H9 (cell line): Measurements from ENCODE around the gene KCNJ16. TPM values are rescaled to one million over a fixed set of nuclear protein-coding genes. Genes with fewer than 3 reads are reported as not detected.

ENCODE experiments used
- DNase-seq: peaks from one replicate; pipeline ENCODE4 v3.0.0-alpha.2; 2017
- H2AFZ ChIP-seq: one replicate; pipeline ENCODE4 v1.6.1; 2013; ENCODE audit warnings: mild to moderate bottlenecking, low read length, control low read depth, moderate library complexity
- H2AK5ac ChIP-seq: 2 replicates; pipeline ENCODE4 v1.6.1; 2013; ENCODE audit warnings: low read length, control low read depth, mixed read lengths; ENCODE audit not compliant: insufficient read length
- H2BK120ac ChIP-seq: one replicate; pipeline ENCODE4 v1.6.1; 2013; ENCODE audit warnings: low read depth, mild to moderate bottlenecking, low read length, control low read depth, inconsistent platforms; ENCODE audit not compliant: poor library complexity, severe bottlenecking
- H2BK12ac ChIP-seq: 2 replicates; pipeline ENCODE4 v1.6.1; 2013; ENCODE audit warnings: low read length, control low read depth, mixed read lengths, low read depth; ENCODE audit not compliant: insufficient read length
- H2BK15ac ChIP-seq: 2 replicates; pipeline ENCODE4 v1.6.1; 2013; ENCODE audit warnings: low read depth, low read length, control low read depth
- H2BK20ac ChIP-seq: one replicate; pipeline ENCODE4 v1.6.1; 2013; ENCODE audit warnings: low read depth, mild to moderate bottlenecking, low read length, control low read depth, inconsistent platforms; ENCODE audit not compliant: poor library complexity, severe bottlenecking
- H2BK5ac ChIP-seq: 2 replicates; pipeline ENCODE4 v1.6.1; 2013; ENCODE audit warnings: low read length, control low read depth, mixed read lengths; ENCODE audit not compliant: insufficient read length
- H3K14ac ChIP-seq: 2 replicates; pipeline ENCODE4 v1.6.1; 2013; ENCODE audit warnings: low read length, control low read depth; ENCODE audit not compliant: insufficient read depth
- H3K18ac ChIP-seq: 2 replicates; pipeline ENCODE4 v1.6.1; 2013; ENCODE audit warnings: low read depth, mild to moderate bottlenecking, mixed read lengths, low read length, control low read depth; ENCODE audit not compliant: insufficient read length
- H3K23ac ChIP-seq: 2 replicates; pipeline ENCODE4 v1.6.1; 2013; ENCODE audit warnings: low read length, control low read depth, mixed read lengths, low read depth; ENCODE audit not compliant: insufficient read length
- H3K23me2 ChIP-seq: 2 replicates; pipeline ENCODE4 v1.6.1; 2013; ENCODE audit warnings: low read depth, mild to moderate bottlenecking, mixed read lengths, low read length, control low read depth; ENCODE audit not compliant: insufficient read length, poor library complexity, severe bottlenecking
- H3K27ac ChIP-seq: 2 replicates; pipeline ENCODE4 v1.5.1; 2013; ENCODE audit warnings: low read length, control low read depth, mixed read lengths, low read depth; ENCODE audit not compliant: insufficient read length
- H3K27me3 ChIP-seq: 2 replicates; pipeline ENCODE4 v1.6.1; 2013; ENCODE audit warnings: low read length, control low read depth, inconsistent platforms; ENCODE audit not compliant: insufficient read depth
- H3K4ac ChIP-seq: 2 replicates; pipeline ENCODE4 v1.6.1; 2013; ENCODE audit warnings: low read depth, mild to moderate bottlenecking, control low read depth, inconsistent platforms, low read length, moderate library complexity
- H3K4me1 ChIP-seq: 2 replicates; pipeline ENCODE4 v1.6.1; 2013; ENCODE audit warnings: low read length, control low read depth, inconsistent platforms; ENCODE audit not compliant: insufficient read depth
- H3K4me2 ChIP-seq: 2 replicates; pipeline ENCODE4 v1.6.1; 2013; ENCODE audit warnings: low read length, control low read depth, mixed read lengths; ENCODE audit not compliant: insufficient read length, insufficient read depth
- H3K56ac ChIP-seq: 2 replicates; pipeline ENCODE4 v1.6.1; 2013; ENCODE audit warnings: low read depth, mild to moderate bottlenecking, mixed read lengths, low read length, control low read depth; ENCODE audit not compliant: insufficient read length
- H3K79me1 ChIP-seq: 2 replicates; pipeline ENCODE4 v1.6.1; 2013; ENCODE audit warnings: low read depth, mild to moderate bottlenecking, moderate library complexity, low read length, control low read depth, inconsistent platforms; ENCODE audit not compliant: insufficient read depth, poor library complexity, severe bottlenecking
- H3K79me2 ChIP-seq: 2 replicates; pipeline ENCODE4 v1.6.1; 2013; ENCODE audit warnings: low read length, control low read depth, inconsistent platforms; ENCODE audit not compliant: insufficient read depth
- H3K9ac ChIP-seq: 2 replicates; pipeline ENCODE4 v1.6.1; 2013; ENCODE audit warnings: low read length, control low read depth, mixed read lengths; ENCODE audit not compliant: insufficient read length; ENCODE audit errors: extremely low read depth
- H3K9me3 ChIP-seq: one replicate; pipeline ENCODE4 v1.6.1; 2013; ENCODE audit warnings: low read depth, low read length, inconsistent platforms; ENCODE audit not compliant: control insufficient read depth
- H3T11ph ChIP-seq: one replicate; pipeline ENCODE4 v1.6.1; 2013; ENCODE audit warnings: mild to moderate bottlenecking, low read length, control low read depth, inconsistent platforms
- H4K20me1 ChIP-seq: one replicate; pipeline ENCODE4 v1.6.1; 2013; ENCODE audit not compliant: control insufficient read depth, insufficient read length, insufficient read depth
- H4K5ac ChIP-seq: 2 replicates; pipeline ENCODE4 v1.6.1; 2013; ENCODE audit warnings: low read depth, mild to moderate bottlenecking, mixed read lengths, low read length, control low read depth; ENCODE audit not compliant: insufficient read length
- H4K8ac ChIP-seq: replicated peaks from 2 replicates; pipeline ENCODE4 v1.6.1; 2013; ENCODE audit warnings: low read length, control low read depth, mixed read lengths, low read depth; ENCODE audit not compliant: insufficient read length
- H4K91ac ChIP-seq: 2 replicates; pipeline ENCODE4 v1.6.1; 2013; ENCODE audit warnings: low read depth, mild to moderate bottlenecking, moderate library complexity, mixed read lengths, low read length, control low read depth; ENCODE audit not compliant: insufficient read length
- H3K27ac Mint-ChIP-seq, 3 experiments: 2 replicates in 2 of 3; 3 replicates in 1 of 3; pipeline ENCODE4 v1.8.0; 2020 to 2021; ENCODE audit warnings: mixed read lengths in 3 of 3, mild to moderate bottlenecking in 1 of 3, moderate library complexity in 1 of 3
- H3K27me3 Mint-ChIP-seq: 2 replicates; pipeline ENCODE4 v1.8.0; 2021; ENCODE audit warnings: low read depth, mild to moderate bottlenecking, moderate library complexity, mixed read lengths
- H3K36me3 Mint-ChIP-seq, 3 experiments: 2 replicates in 2 of 3; 3 replicates in 1 of 3; pipeline ENCODE4 v1.8.0; 2020 to 2021; ENCODE audit warnings: low read depth in 3 of 3, mixed read lengths in 3 of 3; ENCODE audit not compliant: insufficient read depth in 1 of 3
- H3K4me1 Mint-ChIP-seq, 2 experiments: 2 replicates each; pipeline ENCODE4 v1.8.0; 2020; ENCODE audit warnings: mixed read lengths in 2 of 2
- H3K4me3 Mint-ChIP-seq, 2 experiments: 2 replicates in 1 of 2; 3 replicates in 1 of 2; pipeline ENCODE4 v1.8.0; 2020 to 2021; ENCODE audit warnings: mild to moderate bottlenecking in 2 of 2, mixed read lengths in 2 of 2, moderate library complexity in 1 of 2
- H3K9me3 Mint-ChIP-seq, 2 experiments: 2 replicates in 1 of 2; 3 replicates in 1 of 2; pipeline ENCODE4 v1.8.0; 2020; ENCODE audit warnings: mild to moderate bottlenecking in 2 of 2, mixed read lengths in 2 of 2, moderate library complexity in 1 of 2
- CTCF ChIP-seq: fragments of 200-600 bp; sonication (generic); conservative IDR thresholded peaks from 3 replicates; pipeline ENCODE4 v1.8.0; 2021; ENCODE audit warnings: antibody characterized with exemption, mild to moderate bottlenecking
- WGBS: extraction: QIAGEN DNeasy Blood & Tissue Kit; methylation state at CpG from one replicate; pipeline ENCODE4 v1.1.7; 2013; ENCODE audit warnings: missing lambda C conversion rate, low lambda C conversion rate, mixed read lengths; ENCODE audit not compliant: insufficient read length; ENCODE audit errors: extremely low coverage; 5-methylcytosine and 5-hydroxymethylcytosine counted together
- total RNA-seq: library from RNA; stranded (reverse); gene quantifications from 2 replicates; pipeline ENCODE4 v1.2.1, GENCODE V29; 2021

KCNJ16 gene
- total RNA-seq, 1 experiment from 2014 or later, result not detected

GRCh38 chr17:70165383-70165782, 90.4 kb downstream of the KCNJ16 start:
- Mint-ChIP-seq H3K27me3 (peaks cover 27% of the 10 kb centered on the region), H3K4me1 (peaks cover 12 to 15% of the 10 kb centered on the region in 2 experiments), H3K36me3 (no peaks in the 10 kb centered on the region), H3K4me3 (no peak overlapping the region), H3K27ac (no peak overlapping the region), H3K9me3 (no peaks in the 10 kb centered on the region)
- Histone ChIP-seq H3K9ac (no peak overlapping the region), H2BK15ac (no peak overlapping the region), H4K91ac (no peak overlapping the region), H3K27me3 (peaks cover 5% of the 10 kb centered on the region; the same call in 1 of the 2 replicates), H3K9me3 (no peaks in the 10 kb centered on the region), H3K56ac (no peak overlapping the region), H3K18ac (no peak overlapping the region), H3K4ac (no peak overlapping the region), H2BK12ac (no peak overlapping the region), H2BK20ac (no peak overlapping the region), H3K4me2 (no peak overlapping the region), H2AFZ (no peak overlapping the region), H3K4me1 (no peaks in the 10 kb centered on the region; the same call in 1 of the 2 replicates), H3T11ph (no peak overlapping the region), H2BK5ac (no peak overlapping the region), H3K79me1 (no peaks in the 10 kb centered on the region), H4K5ac (no peak overlapping the region), H2BK120ac (no peak overlapping the region), H3K14ac (no peak overlapping the region), H3K23me2 (peaks cover 17% of the 10 kb centered on the region), H4K20me1 (no peaks in the 10 kb centered on the region), H2AK5ac (no peak overlapping the region), H3K23ac (no peak overlapping the region), H3K27ac (no peak overlapping the region), H3K79me2 (no peaks in the 10 kb centered on the region), H4K8ac (no peak overlapping the region)
- WGBS, result no CpG with 5 or more reads among the region's 2 CpGs
- no peak for TF ChIP-seq CTCF
- no peak for DNase-seq
